ENCODE measurements around the gene UBL3. TPM values are rescaled to one million over a fixed set of nuclear protein-coding genes. Genes with fewer than 3 reads are reported as not detected.

Gene UBL3
- total and polyA plus RNA-seq, 2 of the 8 experiments (the other 6 are each of a cell fraction or from before 2014, with no cell fraction given) = 5.3 to 16.1 TPM

DNA sequence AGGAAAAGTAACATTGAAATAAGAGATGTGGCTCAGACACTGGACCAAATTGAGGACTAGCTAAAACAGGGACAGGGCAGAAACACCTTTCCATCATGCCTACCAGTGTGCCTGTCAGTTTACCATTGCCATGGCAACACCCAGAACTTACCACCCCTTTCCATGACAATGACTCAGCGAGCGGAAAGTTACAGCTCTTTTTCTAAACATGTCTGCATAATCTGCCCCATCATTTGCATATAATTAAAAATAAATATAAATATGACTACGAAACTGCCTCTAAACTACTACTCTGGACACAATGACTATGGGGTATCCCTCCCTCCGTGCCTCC, 96.0 kb downstream of the UBL3 start:
- H3K23ac ChIP-seq (ENCODE audit: insufficient read length) = no peak overlapping the region
- H3K4me2 ChIP-seq (ENCODE audit: insufficient read depth in 1 of 2, low read depth in 2 of 2, low read length in 2 of 2) = no peak overlapping the region
- H3K4ac ChIP-seq (replicated peaks; ENCODE audit: insufficient read length, low read depth, low read length) = no peak overlapping the region
- H3K79me2 ChIP-seq (ENCODE audit: control insufficient read depth in 1 of 2, insufficient read depth in 2 of 2, low read length in 2 of 2) = no peaks in the 10 kb centered on the region
- no peak overlapping the region for H2AK5ac ChIP-seq (ENCODE audit: low read depth, low read length)
- H3K9ac ChIP-seq (replicated peaks in 1 of 4; ENCODE audit: extremely low read depth in 1 of 4, low read depth in 3 of 4, low read length in 3 of 4) = no peak overlapping the region
- no peak overlapping the region for H2AFZ ChIP-seq (ENCODE audit: low read length)
- no peak overlapping the region for H3K56ac ChIP-seq (replicated peaks; ENCODE audit: insufficient read length, low read depth, low read length)
- no peaks in the 10 kb centered on the region for H3K27me3 ChIP-seq (replicated peaks in 1 of 4; ENCODE audit: control insufficient read depth in 3 of 4, extremely low read depth in 1 of 4, insufficient read depth in 3 of 4, low read length in 3 of 4)
- peak overlapping the region; percentile 83 for H4K5ac ChIP-seq (ENCODE audit: insufficient read length, low read depth, low read length)
- no peak overlapping the region for H3K14ac ChIP-seq (ENCODE audit: insufficient read length)
- peak overlapping the region; percentile 67; the same call in 1 of the 2 replicates for H2BK5ac ChIP-seq (ENCODE audit: low read depth, low read length)
- H2BK12ac ChIP-seq (ENCODE audit: low read depth, low read length) = no peak overlapping the region
- peak; percentile 66 for FAIRE-seq
- peak in 1 of 2 experiments; percentile 49 for DNase-seq (ENCODE audit: low read depth in 1 of 2, low spot score in 2 of 2)
- no peak overlapping the region for H2BK20ac ChIP-seq (ENCODE audit: low read length)
- CTCF ChIA-PET (ENCODE audit: partially characterized antibody) = interaction anchor here (1.2 to 2.1 kb wide), 4 partner anchors 41 to 547 kb away, joined by 3 to 8 read pairs (median 4); no protein-coding TSS in a partner anchor
- H3K4me1 ChIP-seq (replicated peaks in 1 of 4; ENCODE audit: control insufficient read depth in 3 of 4, insufficient read depth in 4 of 4, low read length in 3 of 4) = peaks cover 2 to 8% (median 4%) of the 10 kb centered on the region in 4 experiments; a peak in 5 of 7 replicates
- no peak overlapping the region for H3K4me3 ChIP-seq (ENCODE audit: extremely low read depth in 1 of 4, insufficient read depth in 2 of 4, low read depth in 3 of 4, low read length in 4 of 4)
- H2BK15ac ChIP-seq (ENCODE audit: low read length) = peak overlapping the region; percentile 11; the same call in 1 of the 2 replicates
- no peak overlapping the region for H3K27ac ChIP-seq (ENCODE audit: low read depth, low read length)
- peak overlapping the region; percentile 96 for H2BK120ac ChIP-seq (replicated peaks; ENCODE audit: low read depth, low read length)
- peak overlapping the region; percentile 88 for H4K91ac ChIP-seq (replicated peaks; ENCODE audit: insufficient read length, low read length)
- H3K23me2 ChIP-seq (ENCODE audit: low read depth, low read length) = no peaks in the 10 kb centered on the region
- H3K36me3 ChIP-seq (ENCODE audit: control insufficient read depth in 2 of 4, insufficient read depth in 4 of 4, low read length in 3 of 4) = no peaks in the 10 kb centered on the region
- no peaks in the 10 kb centered on the region for H3K79me1 ChIP-seq (ENCODE audit: low read depth, low read length)
- peak overlapping the region; percentile 14; the same call in 1 of the 2 replicates for H3K18ac ChIP-seq (ENCODE audit: extremely low read depth, low read length)
- no peaks in the 10 kb centered on the region for H3K9me3 ChIP-seq (ENCODE audit: insufficient read depth in 2 of 2, low read depth in 1 of 2, low read length in 1 of 2)
- H4K20me1 ChIP-seq (replicated peaks in 1 of 2; ENCODE audit: control insufficient read depth in 1 of 2, insufficient read depth in 2 of 2, low read length in 2 of 2) = no peaks in the 10 kb centered on the region
- POLR2A ChIA-PET (ENCODE audit: partially characterized antibody) = interaction anchor here (0.7 kb wide), 1 partner anchor 240 kb away, joined by 3 read pairs; no protein-coding TSS in a partner anchor
- 79% methylated on average over 4 of the region's 4 CpGs; no CpG with 5 or more reads in 1 of the 2 experiments for WGBS, 2 experiments (ENCODE audit: extremely low coverage in 1 of 2, insufficient coverage in 1 of 2, insufficient read length in 1 of 2, insufficient replicate concordance in 2 of 2, low coverage in 1 of 2, low lambda C conversion rate in 2 of 2, missing lambda C conversion rate in 1 of 2)
- peak overlapping the region; percentile 71; the same call in 1 of the 2 replicates for H4K8ac ChIP-seq (ENCODE audit: extremely low read depth, insufficient read depth, low read length)
- TF ChIP-seq SIRT6 (IDR thresholded peaks at IDR 0.05; ENCODE audit: low read length) (no peak), CHD1 (IDR thresholded peaks at IDR 0.05; ENCODE audit: low read depth, low read length) (no peak), NRF1 (IDR thresholded peaks at IDR 0.05; ENCODE audit: low read depth, low read length) (no peak), CHD2 (IDR thresholded peaks at IDR 0.05; ENCODE audit: low read length) (no peak), MAFK (IDR thresholded peaks at IDR 0.05; ENCODE audit: low read depth, low read length) (peak; percentile 63), PHF8 (conservative IDR thresholded peaks at IDR 0.05; ENCODE audit: low read depth, low read length) (no peak), SP1 (IDR thresholded peaks at IDR 0.05; ENCODE audit: low read depth, low read length) (peak; percentile 54; the same call in 1 of the 2 replicates), POLR2A (IDR thresholded peaks at IDR 0.05; ENCODE audit: control extremely low read depth in 1 of 2, low read depth in 2 of 2, low read length in 2 of 2) (no peak), BCL11A (IDR thresholded peaks at IDR 0.05; ENCODE audit: low read depth in 2 of 2, low read length in 2 of 2) (no peak), SP4 (IDR thresholded peaks at IDR 0.05; ENCODE audit: low read length) (no peak), SP2 (IDR thresholded peaks at IDR 0.05; ENCODE audit: low read length) (no peak), CTBP2 (IDR thresholded peaks at IDR 0.05; ENCODE audit: borderline replicate concordance, insufficient read depth, insufficient read length, low read length) (no peak)
- TF ChIP-seq, protein P1, sequence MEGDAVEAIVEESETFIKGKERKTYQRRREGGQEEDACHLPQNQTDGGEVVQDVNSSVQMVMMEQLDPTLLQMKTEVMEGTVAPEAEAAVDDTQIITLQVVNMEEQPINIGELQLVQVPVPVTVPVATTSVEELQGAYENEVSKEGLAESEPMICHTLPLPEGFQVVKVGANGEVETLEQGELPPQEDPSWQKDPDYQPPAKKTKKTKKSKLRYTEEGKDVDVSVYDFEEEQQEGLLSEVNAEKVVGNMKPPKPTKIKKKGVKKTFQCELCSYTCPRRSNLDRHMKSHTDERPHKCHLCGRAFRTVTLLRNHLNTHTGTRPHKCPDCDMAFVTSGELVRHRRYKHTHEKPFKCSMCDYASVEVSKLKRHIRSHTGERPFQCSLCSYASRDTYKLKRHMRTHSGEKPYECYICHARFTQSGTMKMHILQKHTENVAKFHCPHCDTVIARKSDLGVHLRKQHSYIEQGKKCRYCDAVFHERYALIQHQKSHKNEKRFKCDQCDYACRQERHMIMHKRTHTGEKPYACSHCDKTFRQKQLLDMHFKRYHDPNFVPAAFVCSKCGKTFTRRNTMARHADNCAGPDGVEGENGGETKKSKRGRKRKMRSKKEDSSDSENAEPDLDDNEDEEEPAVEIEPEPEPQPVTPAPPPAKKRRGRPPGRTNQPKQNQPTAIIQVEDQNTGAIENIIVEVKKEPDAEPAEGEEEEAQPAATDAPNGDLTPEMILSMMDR (IDR thresholded peaks at IDR 0.05; ENCODE audit: control extremely low read depth in 1 of 3, insufficient read depth in 1 of 3, low read depth in 1 of 3, low read length in 3 of 3) = no peak
